PC-9 (cell line): ENCODE data around the gene GMFB. TPM values are rescaled to one million over a fixed set of nuclear protein-coding genes. Genes with fewer than 3 reads are reported as not detected.

ENCODE experiments used
- BruUV-seq: library from RNA; stranded (reverse); fragments of 400-500 nt; replicated peaks from 2 replicates; lab custom pipeline; 2021; lab: Mats Ljungman, UMichigan
- CTCF ChIA-PET: fragments of 300-600 bp; sonication (Branson Sonifier 250); formaldehyde crosslinking; loops from one replicate; lab custom pipeline; 2022; ENCODE audit warnings: antibody characterized with exemption; lab: Charles Lee
- POLR2A ChIA-PET: fragments of 300-600 bp; sonication (Branson Sonifier 250); formaldehyde crosslinking; loops from one replicate; lab custom pipeline; 2022; ENCODE audit warnings: antibody characterized with exemption; ENCODE audit not compliant: unreplicated experiment; lab: Charles Lee
- DNase-seq, 2 experiments: peaks; one replicate each; pipeline versions ENCODE4 v3.0.0 to v3.0.0-alpha.2; 2015 to 2022; ENCODE audit warnings: mixed read lengths in 1 of 2
- H2AFZ ChIP-seq: fragments of 200-600 bp; sonication (generic); 2 replicates; pipeline ENCODE4 v1.8.1; 2017; ENCODE audit warnings: antibody characterized with exemption
- H3F3A ChIP-seq: fragments of 200-600 bp; sonication (generic); 2 replicates; pipeline ENCODE4 v1.8.1; 2017; ENCODE audit warnings: antibody characterized with exemption, mild to moderate bottlenecking, low read depth; ENCODE audit not compliant: insufficient read depth
- H3K27ac ChIP-seq: fragments of 200-600 bp; sonication (generic); 2 replicates; pipeline ENCODE4 v1.6.1; 2016; ENCODE audit warnings: mixed run types
- H3K27me3 ChIP-seq: fragments of 200-600 bp; sonication (generic); 2 replicates; pipeline ENCODE4 v1.6.1; 2016; ENCODE audit warnings: low read depth, mixed run types; ENCODE audit not compliant: insufficient read depth
- H3K36me3 ChIP-seq: fragments of 200-600 bp; sonication (generic); 2 replicates; pipeline ENCODE4 v1.6.1; 2016; ENCODE audit warnings: low read depth, mixed run types
- H3K4me1 ChIP-seq: fragments of 200-600 bp; sonication (generic); replicated peaks from 2 replicates; pipeline ENCODE4 v1.6.1; 2016; ENCODE audit warnings: mixed run types; ENCODE audit not compliant: insufficient read depth
- H3K4me2 ChIP-seq: fragments of 200-600 bp; sonication (generic); 2 replicates; pipeline ENCODE4 v1.6.1; 2017; ENCODE audit warnings: mixed run types
- H3K4me3 ChIP-seq: fragments of 200-600 bp; sonication (generic); 2 replicates; pipeline ENCODE4 v1.6.1; 2016; ENCODE audit warnings: mixed run types
- H3K79me2 ChIP-seq: fragments of 200-600 bp; sonication (generic); 2 replicates; pipeline ENCODE4 v1.6.1; 2017; ENCODE audit warnings: low read depth, mixed run types
- H3K9me2 ChIP-seq: fragments of 200-600 bp; sonication (generic); 2 replicates; pipeline ENCODE4 v1.8.1; 2017; ENCODE audit warnings: mild to moderate bottlenecking; ENCODE audit not compliant: insufficient read depth
- H3K9me3 ChIP-seq: fragments of 200-600 bp; sonication (generic); 2 replicates; pipeline ENCODE4 v1.8.1; 2016; ENCODE audit warnings: low read depth; ENCODE audit not compliant: insufficient read depth
- H4K20me1 ChIP-seq: fragments of 200-600 bp; sonication (generic); 2 replicates; pipeline ENCODE4 v1.8.1; 2017; ENCODE audit not compliant: insufficient read depth
- CTCF ChIP-seq: fragments of 200-600 bp; sonication (generic); conservative IDR thresholded peaks from 2 replicates; pipeline ENCODE4 v1.6.1; 2017; ENCODE audit warnings: mixed run types, antibody characterized with exemption, mild to moderate bottlenecking, moderate library complexity
- EZH2 ChIP-seq: fragments of 200-600 bp; sonication (generic); IDR thresholded peaks from 2 replicates; pipeline ENCODE4 v1.8.0; 2017; ENCODE audit warnings: antibody characterized with exemption, low read depth
- intact Hi-C: fragments of 100-400 bp; cut with micrococcal nuclease; formaldehyde crosslinking; loops from one replicate; pipeline ENCODE4 v1.10.0; 2022; ENCODE audit not compliant: unreplicated experiment
- total RNA-seq: library from RNA; stranded (reverse); gene quantifications from 2 replicates; pipeline ENCODE4 v1.2.3, GENCODE V29; 2021

The GMFB gene
- total RNA-seq, 1 experiment from 2014 or later, result 35.5 TPM

- no peak for DNase-seq
- Histone ChIP-seq H3K9me2 (no peaks in the 10 kb centered on the region), H3K27ac (no peak overlapping the region), H3K4me3 (no peak overlapping the region), H2AFZ (no peak overlapping the region), H3F3A (peaks cover 20% of the 10 kb centered on the region; the same call in 1 of the 2 replicates), H3K4me1 (no peaks in the 10 kb centered on the region), H4K20me1 (peaks cover 6% of the 10 kb centered on the region; the same call in 1 of the 2 replicates), H3K79me2 (peaks cover 8% of the 10 kb centered on the region), H3K9me3 (no peaks in the 10 kb centered on the region), H3K36me3 (peaks cover 38% of the 10 kb centered on the region), H3K4me2 (no peak overlapping the region), H3K27me3 (no peaks in the 10 kb centered on the region)
- intact Hi-C loops, result no loop called here
- ChIA-PET POLR2A (no interaction called here), CTCF (no interaction called here)
- no TSS peak for BruUV-seq
- TF ChIP-seq CTCF (no peak), EZH2 (no peak)
These were observed 63.7 kb downstream of the GMFB start for GRCh38 chr14:54425068-54425467.

Other genes starting within 250 kb of the GMFB start
- 61.1 and 105 TPM in 2 replicates for gene CDKN3, start 92.0 kb downstream of the GMFB start, total RNA-seq
- gene CNIH1, start 47.6 kb downstream of the GMFB start, total RNA-seq, result 70.6 and 114 TPM in 2 replicates
- gene CGRRF1, start 20.9 kb upstream of the GMFB start, total RNA-seq, result 10.3 and 11.3 TPM in 2 replicates
- 18.3 and 20.7 TPM in 2 replicates for gene SAMD4A, start 78.1 kb upstream of the GMFB start, total RNA-seq